ENCODE results near the gene HMMR. TPM values are rescaled to one million over a fixed set of nuclear protein-coding genes. Genes with fewer than 3 reads are reported as not detected.
"Not testable (repeated sequence)": the region's sequence is repeated elsewhere in the genome, so short reads cannot be mapped to it uniquely, and the experiment has no call there.

Gene HMMR
- total RNA-seq, 4 donors from 2014 or later: 0.32 to 2.6 (median 1.0) TPM; not detected in 1

DNA sequence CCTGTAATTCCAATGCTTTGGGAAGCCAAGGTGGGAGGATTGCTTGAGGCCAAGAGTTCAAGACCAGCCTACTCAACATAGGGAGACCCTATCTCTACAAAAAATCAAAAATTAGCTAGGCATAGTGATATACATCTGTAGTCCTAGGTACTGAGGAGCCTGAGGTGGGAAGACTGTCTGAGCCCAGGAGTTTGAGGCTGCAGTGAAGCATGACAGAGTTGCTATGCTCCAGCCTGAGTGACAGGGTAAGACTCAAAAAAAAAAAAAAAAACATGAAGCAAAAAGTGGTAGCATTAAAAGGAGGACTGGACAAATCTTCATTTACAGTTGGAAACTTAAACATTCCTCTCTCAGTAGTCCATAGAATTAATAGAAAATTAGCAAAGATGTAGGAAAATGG is 13.2 kb upstream of the HMMR start:
- ATAC-seq (ENCODE audit: low FRiP score) (no peak), DNase-seq (ENCODE audit: low spot score) (no peak)
- TF ChIP-seq, protein P1, sequence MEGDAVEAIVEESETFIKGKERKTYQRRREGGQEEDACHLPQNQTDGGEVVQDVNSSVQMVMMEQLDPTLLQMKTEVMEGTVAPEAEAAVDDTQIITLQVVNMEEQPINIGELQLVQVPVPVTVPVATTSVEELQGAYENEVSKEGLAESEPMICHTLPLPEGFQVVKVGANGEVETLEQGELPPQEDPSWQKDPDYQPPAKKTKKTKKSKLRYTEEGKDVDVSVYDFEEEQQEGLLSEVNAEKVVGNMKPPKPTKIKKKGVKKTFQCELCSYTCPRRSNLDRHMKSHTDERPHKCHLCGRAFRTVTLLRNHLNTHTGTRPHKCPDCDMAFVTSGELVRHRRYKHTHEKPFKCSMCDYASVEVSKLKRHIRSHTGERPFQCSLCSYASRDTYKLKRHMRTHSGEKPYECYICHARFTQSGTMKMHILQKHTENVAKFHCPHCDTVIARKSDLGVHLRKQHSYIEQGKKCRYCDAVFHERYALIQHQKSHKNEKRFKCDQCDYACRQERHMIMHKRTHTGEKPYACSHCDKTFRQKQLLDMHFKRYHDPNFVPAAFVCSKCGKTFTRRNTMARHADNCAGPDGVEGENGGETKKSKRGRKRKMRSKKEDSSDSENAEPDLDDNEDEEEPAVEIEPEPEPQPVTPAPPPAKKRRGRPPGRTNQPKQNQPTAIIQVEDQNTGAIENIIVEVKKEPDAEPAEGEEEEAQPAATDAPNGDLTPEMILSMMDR (IDR thresholded peaks at IDR 0.05): no peak

DNA sequence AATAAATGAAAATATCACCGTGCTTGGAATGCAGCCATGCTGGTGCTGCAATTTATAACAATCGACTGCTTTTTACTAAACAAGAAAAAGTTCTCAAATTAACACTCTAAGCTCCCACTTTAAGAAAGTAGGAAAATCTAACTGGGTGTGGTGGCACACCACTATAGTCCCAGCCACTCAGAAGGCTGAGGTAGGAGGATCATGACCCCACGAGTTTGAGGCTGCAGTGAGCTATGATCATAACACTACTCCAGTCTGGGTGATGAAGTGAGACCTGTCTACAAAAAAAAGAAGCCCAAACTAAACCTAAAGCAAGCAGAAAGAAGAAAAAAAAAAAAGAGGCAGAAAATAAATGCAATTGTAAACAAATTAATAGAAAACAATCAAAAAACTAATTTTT is 12.6 kb upstream of the HMMR start:
- TF ChIP-seq, protein P1 (IDR thresholded peaks at IDR 0.05): no peak
- ATAC-seq (ENCODE audit: low FRiP score): no peak
- DNase-seq (ENCODE audit: low spot score): no peak

DNA sequence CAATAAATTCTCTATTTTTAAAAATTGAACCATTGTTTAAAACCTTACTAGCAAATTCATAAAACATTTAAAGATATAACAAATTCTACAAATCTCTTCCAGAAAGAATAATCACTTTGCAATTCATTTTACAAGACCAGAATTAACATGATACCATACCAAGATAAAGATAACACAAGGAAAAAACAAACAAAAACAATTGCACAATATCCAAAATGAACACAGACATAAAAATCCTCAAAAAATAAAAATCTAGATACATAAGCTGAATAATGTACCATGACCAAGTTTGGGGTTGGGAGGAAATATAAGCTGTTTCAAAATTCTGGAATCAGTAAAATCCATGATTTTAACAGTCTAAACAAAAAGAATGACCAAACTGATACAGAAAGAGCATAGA is 11.9 kb upstream of the HMMR start:
- DNase-seq (ENCODE audit: low spot score) (no peak), ATAC-seq (ENCODE audit: low FRiP score) (no peak)
- TF ChIP-seq, protein P1 (IDR thresholded peaks at IDR 0.05): no peak

DNA sequence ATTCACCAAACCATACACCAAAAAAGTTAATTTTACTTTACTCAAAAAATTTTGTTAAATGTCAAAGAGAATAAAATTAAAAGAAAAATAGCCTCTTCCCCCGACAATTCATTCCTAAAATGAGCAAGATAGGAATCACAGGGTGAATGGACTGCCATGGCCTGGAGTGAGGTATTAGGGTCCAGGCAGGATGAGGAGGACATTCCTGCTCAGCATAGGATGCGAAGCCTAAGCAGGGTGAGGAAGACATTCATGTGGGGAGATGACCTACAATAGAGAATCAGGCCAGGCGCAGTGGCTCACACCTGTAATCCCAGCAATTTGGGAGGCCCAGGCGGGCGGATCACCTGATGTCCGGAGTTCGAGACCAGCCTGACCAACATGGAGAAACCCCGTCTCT is 8.9 kb upstream of the HMMR start:
- TF ChIP-seq, protein P1 (IDR thresholded peaks at IDR 0.05): no peak
- no peak for ATAC-seq (ENCODE audit: low FRiP score)

DNA sequence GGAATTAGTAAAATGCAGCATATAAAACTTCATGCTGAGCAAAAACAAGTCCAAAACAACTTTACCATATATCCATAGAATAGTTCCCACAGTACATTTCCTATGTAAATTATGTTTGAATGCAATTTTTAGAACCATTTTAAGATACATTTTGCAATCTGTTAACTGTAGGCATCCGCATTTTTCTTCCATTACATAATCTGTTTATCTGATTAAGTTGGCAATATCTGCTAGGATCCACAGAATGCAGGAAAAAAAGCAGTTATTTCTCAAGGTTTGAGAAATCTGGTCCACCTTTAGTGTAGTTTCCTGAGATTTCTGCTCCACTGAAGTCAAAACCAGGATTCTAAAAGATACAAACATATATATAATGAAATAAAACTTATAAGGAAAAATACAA is 6.7 kb upstream of the HMMR start:
- DNase-seq (ENCODE audit: low spot score) (no peak), ATAC-seq (ENCODE audit: low FRiP score) (no peak)
- TF ChIP-seq, protein P1 (IDR thresholded peaks at IDR 0.05): no peak

More for the DNA sequence above, 8.9 kb upstream of the HMMR start:
- no peak for DNase-seq (ENCODE audit: low spot score)

DNA sequence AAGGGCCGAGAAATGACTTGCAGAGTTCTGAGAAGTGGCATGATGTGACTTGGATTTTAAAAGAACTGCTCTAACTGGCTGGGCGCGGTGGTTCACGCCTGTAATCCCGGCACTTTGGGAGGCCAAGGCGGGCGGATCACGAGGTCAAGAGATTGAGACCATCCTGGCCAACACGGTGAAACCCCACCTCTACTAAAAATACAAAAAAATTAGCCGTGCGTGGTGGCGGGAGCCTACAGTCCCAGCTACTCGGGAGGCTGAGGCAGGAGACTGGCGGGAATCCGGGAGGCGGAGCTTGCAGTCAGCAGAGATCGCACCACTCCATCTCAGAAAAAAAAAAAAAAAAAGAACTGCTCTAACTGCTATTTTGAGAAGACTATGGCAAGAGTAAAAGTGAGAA is 5.0 kb upstream of the HMMR start:
- ATAC-seq (ENCODE audit: low FRiP score); DNase-seq (ENCODE audit: low spot score): not testable (repeated sequence)

DNA sequence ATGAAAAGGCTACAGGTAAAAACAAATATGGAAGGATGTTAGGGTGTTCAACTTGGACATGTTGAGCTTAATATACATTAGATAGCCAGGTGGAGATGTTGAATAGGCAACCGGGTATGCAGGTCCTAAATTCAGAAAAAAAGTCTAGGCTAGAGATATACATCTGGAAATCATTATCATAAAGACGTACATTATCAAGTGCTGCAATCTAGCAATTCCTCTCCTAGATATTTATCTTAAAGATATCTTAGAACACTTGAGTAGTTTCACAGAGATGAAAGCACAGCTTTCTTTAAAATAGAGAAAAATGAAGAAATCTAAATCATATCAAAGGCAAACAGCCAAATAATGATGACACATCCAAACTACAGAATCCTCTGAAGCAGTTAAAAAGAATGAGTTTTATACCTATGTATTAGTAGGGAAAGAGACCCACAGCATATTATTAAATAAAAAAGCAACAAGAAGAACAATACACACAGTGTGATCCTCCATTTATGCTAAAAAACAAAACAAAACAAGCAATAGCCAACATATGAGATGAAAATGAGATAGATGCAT is 4.3 kb upstream of the HMMR start:
- ATAC-seq (ENCODE audit: low FRiP score) (no peak), DNase-seq (ENCODE audit: low spot score) (no peak)
- TF ChIP-seq, protein P1 (IDR thresholded peaks at IDR 0.05): no peak

DNA sequence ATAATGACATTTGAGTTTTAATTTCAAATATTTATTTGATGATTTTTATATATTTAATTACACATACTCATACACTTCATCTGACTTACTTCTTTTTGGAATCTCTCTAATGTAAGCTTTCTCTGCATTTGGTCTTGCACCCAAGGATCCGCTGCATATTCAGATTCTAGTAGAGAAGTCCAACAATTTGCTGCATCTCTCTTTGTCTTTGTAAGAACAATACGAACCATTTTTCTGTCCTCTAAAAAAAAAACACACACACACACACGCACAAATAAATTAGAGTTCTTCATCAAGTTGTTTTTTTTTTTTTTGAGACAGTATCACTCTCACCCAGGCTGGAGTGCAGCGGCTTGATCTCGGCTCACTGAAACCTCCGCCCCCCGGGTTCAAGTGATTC is 3.6 kb upstream of the HMMR start:
- DNase-seq (ENCODE audit: low spot score) (no peak), ATAC-seq (ENCODE audit: low FRiP score) (no peak)
- TF ChIP-seq, protein P1 (IDR thresholded peaks at IDR 0.05): no peak
